HEK293 (cell line): ENCODE data around the gene ZCCHC8.
"Not testable (repeated sequence)": the region's sequence is repeated elsewhere in the genome, so short reads cannot be mapped to it uniquely, and the experiment has no call there.

ENCODE experiments used
- KLF1 ChIP-seq: fragments of 450-650 bp; formaldehyde crosslinking; IDR thresholded peaks from 2 replicates; pipeline ENCODE4 v1.5.1; 2016; ENCODE audit warnings: missing biosample characterization, missing genetic modification characterization
- KLF16 ChIP-seq: fragments of 450-650 bp; formaldehyde crosslinking; IDR thresholded peaks from 2 replicates; pipeline ENCODE4 v1.5.1; 2017; ENCODE audit warnings: missing biosample characterization, missing genetic modification characterization
- SP2 ChIP-seq: fragments of 450-650 bp; formaldehyde crosslinking; IDR thresholded peaks from 2 replicates; pipeline ENCODE4 v1.5.1; 2016; ENCODE audit warnings: missing biosample characterization, missing genetic modification characterization
- ZNF174 ChIP-seq: fragments of 450-650 bp; formaldehyde crosslinking; IDR thresholded peaks from 2 replicates; pipeline ENCODE4 v1.5.0; 2017; ENCODE audit warnings: missing biosample characterization, mild to moderate bottlenecking, missing genetic modification characterization
- ZNF391 ChIP-seq: fragments of 450-650 bp; formaldehyde crosslinking; IDR thresholded peaks from 2 replicates; pipeline ENCODE4 v1.5.1; 2016; ENCODE audit warnings: low read depth, missing biosample characterization, missing genetic modification characterization, borderline replicate concordance
- ZNF560 ChIP-seq: fragments of 450-650 bp; formaldehyde crosslinking; IDR thresholded peaks from 2 replicates; pipeline ENCODE4 v1.5.1; 2017; ENCODE audit warnings: missing biosample characterization, missing genetic modification characterization, borderline replicate concordance
- TF ChIP-seq, protein P1 (sequence below): fragments of 450-650 bp; formaldehyde crosslinking; conservative IDR thresholded peaks from 2 replicates; pipeline ENCODE4 v1.5.1; 2016; ENCODE audit warnings: low read depth, missing biosample characterization, missing genetic modification characterization
- TF ChIP-seq, protein P2 (sequence below): fragments of 450-650 bp; formaldehyde crosslinking; IDR thresholded peaks from 2 replicates; pipeline ENCODE4 v1.5.1; 2016; ENCODE audit warnings: missing biosample characterization, missing genetic modification characterization
- TF ChIP-seq, protein P3 (sequence below): fragments of 450-650 bp; formaldehyde crosslinking; IDR thresholded peaks from 2 replicates; pipeline ENCODE4 v1.5.1; 2016; ENCODE audit warnings: missing biosample characterization, missing genetic modification characterization
- TF ChIP-seq, protein P4 (sequence below): IDR thresholded peaks from 2 replicates; pipeline ENCODE4 v1.6.1; 2011; ENCODE audit warnings: mild to moderate bottlenecking, low read depth, low read length, borderline replicate concordance
- TF ChIP-seq, protein P5 (sequence below): fragments of 450-650 bp; formaldehyde crosslinking; IDR thresholded peaks from 2 replicates; pipeline ENCODE4 v1.5.1; 2016; ENCODE audit warnings: missing biosample characterization, missing genetic modification characterization

DNA sequence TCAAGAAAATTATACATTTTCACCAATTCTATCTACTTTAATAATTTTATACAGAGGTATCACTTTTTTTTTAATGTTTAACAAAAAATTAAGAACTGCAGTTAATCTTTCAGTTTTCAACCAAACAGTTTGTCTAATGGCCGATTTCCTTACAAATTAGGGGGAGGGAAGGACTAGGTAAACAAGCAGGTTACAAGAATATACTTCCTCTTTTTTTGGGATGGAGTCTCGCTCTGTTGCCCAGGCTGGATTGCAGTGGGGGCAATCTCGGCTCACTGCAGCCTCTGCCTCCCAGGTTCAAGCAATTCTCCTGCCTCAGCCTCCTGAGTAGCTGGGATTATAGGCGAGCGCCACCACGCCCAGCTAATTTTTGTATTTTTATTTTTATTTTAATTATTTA, 7.5 kb downstream of the ZCCHC8 start:
- not testable (repeated sequence) for TF ChIP-seq KLF1 (tag by site-specific recombination); SP2; ZNF560; ZNF174 (tag by site-specific recombination); ZNF391 (tag by site-specific recombination); KLF16 (tag by site-specific recombination)
- TF ChIP-seq, protein P1, sequence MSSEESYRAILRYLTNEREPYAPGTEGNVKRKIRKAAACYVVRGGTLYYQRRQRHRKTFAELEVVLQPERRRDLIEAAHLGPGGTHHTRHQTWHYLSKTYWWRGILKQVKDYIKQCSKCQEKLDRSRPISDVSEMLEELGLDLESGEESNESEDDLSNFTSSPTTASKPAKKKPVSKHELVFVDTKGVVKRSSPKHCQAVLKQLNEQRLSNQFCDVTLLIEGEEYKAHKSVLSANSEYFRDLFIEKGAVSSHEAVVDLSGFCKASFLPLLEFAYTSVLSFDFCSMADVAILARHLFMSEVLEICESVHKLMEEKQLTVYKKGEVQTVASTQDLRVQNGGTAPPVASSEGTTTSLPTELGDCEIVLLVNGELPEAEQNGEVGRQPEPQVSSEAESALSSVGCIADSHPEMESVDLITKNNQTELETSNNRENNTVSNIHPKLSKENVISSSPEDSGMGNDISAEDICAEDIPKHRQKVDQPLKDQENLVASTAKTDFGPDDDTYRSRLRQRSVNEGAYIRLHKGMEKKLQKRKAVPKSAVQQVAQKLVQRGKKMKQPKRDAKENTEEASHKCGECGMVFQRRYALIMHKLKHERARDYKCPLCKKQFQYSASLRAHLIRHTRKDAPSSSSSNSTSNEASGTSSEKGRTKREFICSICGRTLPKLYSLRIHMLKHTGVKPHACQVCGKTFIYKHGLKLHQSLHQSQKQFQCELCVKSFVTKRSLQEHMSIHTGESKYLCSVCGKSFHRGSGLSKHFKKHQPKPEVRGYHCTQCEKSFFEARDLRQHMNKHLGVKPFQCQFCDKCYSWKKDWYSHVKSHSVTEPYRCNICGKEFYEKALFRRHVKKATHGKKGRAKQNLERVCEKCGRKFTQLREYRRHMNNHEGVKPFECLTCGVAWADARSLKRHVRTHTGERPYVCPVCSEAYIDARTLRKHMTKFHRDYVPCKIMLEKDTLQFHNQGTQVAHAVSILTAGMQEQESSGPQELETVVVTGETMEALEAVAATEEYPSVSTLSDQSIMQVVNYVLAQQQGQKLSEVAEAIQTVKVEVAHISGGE = not testable (repeated sequence)
- TF ChIP-seq, protein P2, sequence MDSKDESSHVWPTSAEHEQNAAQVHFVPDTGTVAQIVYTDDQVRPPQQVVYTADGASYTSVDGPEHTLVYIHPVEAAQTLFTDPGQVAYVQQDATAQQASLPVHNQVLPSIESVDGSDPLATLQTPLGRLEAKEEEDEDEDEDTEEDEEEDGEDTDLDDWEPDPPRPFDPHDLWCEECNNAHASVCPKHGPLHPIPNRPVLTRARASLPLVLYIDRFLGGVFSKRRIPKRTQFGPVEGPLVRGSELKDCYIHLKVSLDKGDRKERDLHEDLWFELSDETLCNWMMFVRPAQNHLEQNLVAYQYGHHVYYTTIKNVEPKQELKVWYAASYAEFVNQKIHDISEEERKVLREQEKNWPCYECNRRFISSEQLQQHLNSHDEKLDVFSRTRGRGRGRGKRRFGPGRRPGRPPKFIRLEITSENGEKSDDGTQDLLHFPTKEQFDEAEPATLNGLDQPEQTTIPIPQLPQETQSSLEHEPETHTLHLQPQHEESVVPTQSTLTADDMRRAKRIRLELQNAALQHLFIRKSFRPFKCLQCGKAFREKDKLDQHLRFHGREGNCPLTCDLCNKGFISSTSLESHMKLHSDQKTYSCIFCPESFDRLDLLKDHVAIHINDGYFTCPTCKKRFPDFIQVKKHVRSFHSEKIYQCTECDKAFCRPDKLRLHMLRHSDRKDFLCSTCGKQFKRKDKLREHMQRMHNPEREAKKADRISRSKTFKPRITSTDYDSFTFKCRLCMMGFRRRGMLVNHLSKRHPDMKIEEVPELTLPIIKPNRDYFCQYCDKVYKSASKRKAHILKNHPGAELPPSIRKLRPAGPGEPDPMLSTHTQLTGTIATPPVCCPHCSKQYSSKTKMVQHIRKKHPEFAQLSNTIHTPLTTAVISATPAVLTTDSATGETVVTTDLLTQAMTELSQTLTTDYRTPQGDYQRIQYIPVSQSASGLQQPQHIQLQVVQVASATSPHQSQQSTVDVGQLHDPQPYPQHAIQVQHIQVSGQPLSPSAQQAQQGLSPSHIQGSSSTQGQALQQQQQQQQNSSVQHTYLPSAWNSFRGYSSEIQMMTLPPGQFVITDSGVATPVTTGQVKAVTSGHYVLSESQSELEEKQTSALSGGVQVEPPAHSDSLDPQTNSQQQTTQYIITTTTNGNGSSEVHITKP (tag by site-specific recombination) = not testable (repeated sequence)
- TF ChIP-seq, protein P3, sequence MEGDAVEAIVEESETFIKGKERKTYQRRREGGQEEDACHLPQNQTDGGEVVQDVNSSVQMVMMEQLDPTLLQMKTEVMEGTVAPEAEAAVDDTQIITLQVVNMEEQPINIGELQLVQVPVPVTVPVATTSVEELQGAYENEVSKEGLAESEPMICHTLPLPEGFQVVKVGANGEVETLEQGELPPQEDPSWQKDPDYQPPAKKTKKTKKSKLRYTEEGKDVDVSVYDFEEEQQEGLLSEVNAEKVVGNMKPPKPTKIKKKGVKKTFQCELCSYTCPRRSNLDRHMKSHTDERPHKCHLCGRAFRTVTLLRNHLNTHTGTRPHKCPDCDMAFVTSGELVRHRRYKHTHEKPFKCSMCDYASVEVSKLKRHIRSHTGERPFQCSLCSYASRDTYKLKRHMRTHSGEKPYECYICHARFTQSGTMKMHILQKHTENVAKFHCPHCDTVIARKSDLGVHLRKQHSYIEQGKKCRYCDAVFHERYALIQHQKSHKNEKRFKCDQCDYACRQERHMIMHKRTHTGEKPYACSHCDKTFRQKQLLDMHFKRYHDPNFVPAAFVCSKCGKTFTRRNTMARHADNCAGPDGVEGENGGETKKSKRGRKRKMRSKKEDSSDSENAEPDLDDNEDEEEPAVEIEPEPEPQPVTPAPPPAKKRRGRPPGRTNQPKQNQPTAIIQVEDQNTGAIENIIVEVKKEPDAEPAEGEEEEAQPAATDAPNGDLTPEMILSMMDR (tag by site-specific recombination) = not testable (repeated sequence)
- TF ChIP-seq, protein P4, sequence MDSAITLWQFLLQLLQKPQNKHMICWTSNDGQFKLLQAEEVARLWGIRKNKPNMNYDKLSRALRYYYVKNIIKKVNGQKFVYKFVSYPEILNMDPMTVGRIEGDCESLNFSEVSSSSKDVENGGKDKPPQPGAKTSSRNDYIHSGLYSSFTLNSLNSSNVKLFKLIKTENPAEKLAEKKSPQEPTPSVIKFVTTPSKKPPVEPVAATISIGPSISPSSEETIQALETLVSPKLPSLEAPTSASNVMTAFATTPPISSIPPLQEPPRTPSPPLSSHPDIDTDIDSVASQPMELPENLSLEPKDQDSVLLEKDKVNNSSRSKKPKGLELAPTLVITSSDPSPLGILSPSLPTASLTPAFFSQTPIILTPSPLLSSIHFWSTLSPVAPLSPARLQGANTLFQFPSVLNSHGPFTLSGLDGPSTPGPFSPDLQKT = not testable (repeated sequence)
- TF ChIP-seq, protein P5, sequence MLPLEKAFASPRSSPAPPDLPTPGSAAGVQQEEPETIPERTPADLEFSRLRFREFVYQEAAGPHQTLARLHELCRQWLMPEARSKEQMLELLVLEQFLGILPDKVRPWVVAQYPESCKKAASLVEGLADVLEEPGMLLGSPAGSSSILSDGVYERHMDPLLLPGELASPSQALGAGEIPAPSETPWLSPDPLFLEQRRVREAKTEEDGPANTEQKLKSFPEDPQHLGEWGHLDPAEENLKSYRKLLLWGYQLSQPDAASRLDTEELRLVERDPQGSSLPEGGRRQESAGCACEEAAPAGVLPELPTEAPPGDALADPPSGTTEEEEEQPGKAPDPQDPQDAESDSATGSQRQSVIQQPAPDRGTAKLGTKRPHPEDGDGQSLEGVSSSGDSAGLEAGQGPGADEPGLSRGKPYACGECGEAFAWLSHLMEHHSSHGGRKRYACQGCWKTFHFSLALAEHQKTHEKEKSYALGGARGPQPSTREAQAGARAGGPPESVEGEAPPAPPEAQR (tag by site-specific recombination) = not testable (repeated sequence)
